Astrocyte of the spinal cord (primary cell): ENCODE results near the gene HELZ.

ENCODE experiments used
- DNase-seq: peaks from one replicate; pipeline ENCODE4 v3.0.0; 2011; ENCODE audit warnings: low read depth, low spot score
- H3K4me3 ChIP-seq: 2 replicates; pipeline ENCODE4 v1.5.1; 2011; ENCODE audit warnings: low read depth, mild to moderate bottlenecking, low read length, moderate library complexity
- CTCF ChIP-seq: IDR thresholded peaks from 2 replicates; pipeline ENCODE4 v1.5.1; 2012; ENCODE audit warnings: low read depth, mild to moderate bottlenecking, low read length, inconsistent platforms
- in situ Hi-C: cut with HindIII; loops from 2 replicates; pipeline ENCODE4 v1.10.0; 2017; ENCODE audit warnings: low sequenced_read_pairs

The HELZ gene

GRCh38 chr17:67245694-67246402 is 852 bp upstream of the HELZ start:
- no peak for DNase-seq

GRCh38 chr17:67244431-67245072 is 444 bp downstream of the HELZ start:
- in situ Hi-C loops, result no loop called here
- TF ChIP-seq CTCF, result no peak
- peak overlapping the region; percentile 82 for H3K4me3 ChIP-seq
- no peak for DNase-seq

More at GRCh38 chr17:67245694-67246402, 852 bp upstream of the HELZ start:
- in situ Hi-C loops, result no loop called here
- peak overlapping the region; percentile 82 for H3K4me3 ChIP-seq
- TF ChIP-seq CTCF, result no peak

DNA sequence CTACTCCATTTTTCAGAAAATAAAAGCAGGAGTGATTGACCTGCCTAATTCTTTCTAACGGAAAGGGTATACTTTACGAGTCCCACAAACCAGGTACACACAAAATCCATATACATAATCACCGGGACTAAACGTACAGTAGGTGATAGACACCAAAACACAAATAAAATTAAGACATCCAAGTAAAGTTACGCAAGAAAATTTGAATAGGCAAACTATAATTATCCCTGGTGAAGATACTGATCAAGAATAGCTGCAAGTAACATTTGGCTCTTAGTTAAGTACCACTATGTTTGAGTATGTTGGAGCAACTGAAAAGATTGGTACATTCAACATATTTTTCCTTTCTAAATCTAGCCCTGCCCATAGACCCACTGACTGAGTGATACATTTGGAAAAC is 1.7 kb downstream of the HELZ start:
- no peak for TF ChIP-seq CTCF
- no peak for DNase-seq
- H3K4me3 ChIP-seq, result peak overlapping the region; percentile 82
- in situ Hi-C loops, result no loop called here

GRCh38 chr17:67241719-67242341 is 3.2 kb downstream of the HELZ start:
- no peak for DNase-seq

DNA sequence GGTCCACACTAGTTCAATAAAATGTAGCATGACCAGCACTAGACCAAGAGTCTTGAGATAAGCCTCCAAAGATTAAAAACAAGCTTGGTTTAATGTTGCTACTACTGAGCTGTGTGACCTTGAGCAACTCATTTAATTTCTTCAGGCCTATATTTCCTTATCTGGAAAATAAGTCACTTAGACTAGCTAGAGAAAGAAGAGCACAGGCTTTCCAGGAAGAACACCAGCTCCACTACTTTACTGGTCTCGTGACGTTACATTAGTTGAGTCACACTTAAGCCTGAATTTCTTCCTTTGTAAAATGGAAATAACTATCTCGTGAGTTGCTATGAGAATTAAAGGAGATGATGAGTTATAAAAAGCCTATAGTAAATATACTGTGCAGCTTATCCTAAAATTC is 5.4 kb downstream of the HELZ start:
- TF ChIP-seq CTCF, result no peak
- no peak overlapping the region for H3K4me3 ChIP-seq
- in situ Hi-C loops, result no loop called here
- peak; percentile 60 for DNase-seq

More at GRCh38 chr17:67241719-67242341, 3.2 kb downstream of the HELZ start:
- in situ Hi-C loops, result no loop called here
- H3K4me3 ChIP-seq, result no peak overlapping the region
- TF ChIP-seq CTCF, result no peak

DNA sequence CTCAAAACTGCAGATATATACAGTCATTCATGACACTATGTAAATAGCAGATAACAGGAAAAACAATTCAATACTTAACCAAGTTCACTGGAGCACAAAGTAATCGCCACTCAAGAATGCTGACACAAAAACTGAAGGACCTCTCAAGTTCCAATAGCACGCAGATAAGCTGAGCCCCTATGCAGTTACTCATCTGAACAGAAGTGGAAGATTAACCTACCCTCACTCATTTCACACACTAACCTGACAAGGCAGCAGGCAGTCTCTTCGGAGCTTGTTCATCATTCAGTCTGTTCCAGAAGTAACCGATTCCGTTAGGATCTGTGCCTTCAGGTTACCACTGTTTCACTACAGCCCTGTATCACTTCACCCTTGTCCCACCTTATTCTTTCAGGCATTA is 6.0 kb downstream of the HELZ start:
- TF ChIP-seq CTCF, result no peak
- in situ Hi-C loops, result no loop called here
- no peak overlapping the region for H3K4me3 ChIP-seq
- DNase-seq, result no peak
